ENCODE data around the gene OVOL2. TPM values are rescaled to one million over a fixed set of nuclear protein-coding genes. Genes with fewer than 3 reads are reported as not detected.

OVOL2 gene
- total RNA-seq, 2 donors from 2014 or later, result 25.6 to 34.8 TPM

- Histone ChIP-seq H3K27ac (no peak overlapping the region), H3K36me3 (no peaks in the 10 kb centered on the region), H3K27me3 (replicated peaks; ENCODE audit: insufficient read depth) (no peaks in the 10 kb centered on the region), H3K4me3 (no peak overlapping the region), H3K4me1 (replicated peaks) (no peaks in the 10 kb centered on the region), H3K9me3 (no peaks in the 10 kb centered on the region)
- no peak for TF ChIP-seq CTCF (IDR thresholded peaks at IDR 0.05)
- no peak for TF ChIP-seq POLR2A (IDR thresholded peaks at IDR 0.05)
- TF ChIP-seq POLR2AphosphoS5 (IDR thresholded peaks at IDR 0.05), result no peak
- intact Hi-C loops (cut with DNase I), result no loop called here
- DNase-seq (ENCODE audit: low spot score), result no peak
- WGBS, result 92% methylated on average over 10 of the region's 10 CpGs
Observed at GRCh38 chr20:18018100-18018499, 39.6 kb downstream of the OVOL2 start.

DNA sequence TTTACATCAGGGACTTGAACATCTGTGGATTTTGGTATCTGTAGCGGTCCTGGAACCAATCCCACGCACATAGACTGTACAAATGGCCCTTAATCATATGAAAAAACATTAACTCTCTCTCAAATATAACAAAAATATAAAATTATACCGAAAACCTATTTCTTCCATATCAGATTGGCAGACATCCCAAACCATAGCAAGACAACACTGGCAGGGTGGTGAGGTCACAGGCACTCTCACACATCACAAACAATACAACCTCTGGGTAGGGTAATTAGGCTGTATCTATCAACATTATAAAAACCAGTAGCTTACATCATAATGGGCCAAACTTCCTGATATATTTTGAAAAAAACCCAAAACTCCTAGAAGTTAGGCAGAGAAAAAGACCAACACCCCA is 40.9 kb downstream of the OVOL2 start:
- TF ChIP-seq CTCF (IDR thresholded peaks at IDR 0.05) (no peak), POLR2AphosphoS5 (IDR thresholded peaks at IDR 0.05) (no peak), POLR2A (IDR thresholded peaks at IDR 0.05) (no peak)
- H3K4me3 ChIP-seq, result no peak overlapping the region
- intact Hi-C loops (cut with DNase I), result no loop called here
- 73% methylated on average over 3 of the region's 3 CpGs for WGBS
- H3K9me3 ChIP-seq, result no peaks in the 10 kb centered on the region
- H3K4me1 ChIP-seq (replicated peaks), result no peaks in the 10 kb centered on the region
- no peaks in the 10 kb centered on the region for H3K36me3 ChIP-seq
- H3K27me3 ChIP-seq (replicated peaks; ENCODE audit: insufficient read depth), result no peaks in the 10 kb centered on the region
- no peak for DNase-seq (ENCODE audit: low spot score)
- H3K27ac ChIP-seq, result no peak overlapping the region

GRCh38 chr20:18014411-18014810 is 43.3 kb downstream of the OVOL2 start:
- no peak overlapping the region for H3K27ac ChIP-seq
- intact Hi-C loops (cut with DNase I), result no loop called here
- WGBS, result 88% methylated on average over 6 of the region's 6 CpGs

DNA sequence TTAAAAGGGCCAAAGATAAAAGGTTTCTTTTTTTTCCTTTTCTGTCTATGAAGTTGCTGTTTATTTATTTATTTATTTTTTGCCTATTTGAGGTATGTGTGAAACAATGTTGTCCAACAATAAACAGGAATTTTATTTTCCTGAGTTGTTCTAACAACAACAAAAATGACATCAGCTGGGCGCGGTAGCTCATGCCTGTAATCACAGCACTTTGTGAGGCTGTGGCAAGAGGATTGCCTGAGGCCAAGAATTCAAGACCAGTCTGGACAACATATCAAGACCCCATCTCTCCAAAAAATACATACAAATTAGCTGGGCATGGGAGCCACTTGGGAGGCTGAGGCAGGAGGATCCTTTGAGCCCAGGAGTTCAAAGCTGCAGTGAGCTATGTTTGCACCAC is 44.8 kb downstream of the OVOL2 start:
- 99% methylated on average over 2 of the region's 2 CpGs for WGBS
- no peak for TF ChIP-seq POLR2A (IDR thresholded peaks at IDR 0.05)
- no peak for TF ChIP-seq CTCF (IDR thresholded peaks at IDR 0.05)
- no peak for TF ChIP-seq POLR2AphosphoS5 (IDR thresholded peaks at IDR 0.05)
- Histone ChIP-seq H3K9me3 (no peaks in the 10 kb centered on the region), H3K27me3 (replicated peaks; ENCODE audit: insufficient read depth) (no peaks in the 10 kb centered on the region), H3K4me1 (replicated peaks) (no peaks in the 10 kb centered on the region), H3K4me3 (no peak overlapping the region), H3K27ac (no peak overlapping the region), H3K36me3 (no peaks in the 10 kb centered on the region)
- intact Hi-C loops (cut with DNase I), result no loop called here
- DNase-seq (ENCODE audit: low spot score), result no peak

More at GRCh38 chr20:18014411-18014810, 43.3 kb downstream of the OVOL2 start:
- DNase-seq (ENCODE audit: low spot score), result no peak
- H3K4me1 ChIP-seq (replicated peaks), result no peaks in the 10 kb centered on the region
- H3K4me3 ChIP-seq, result no peak overlapping the region
- H3K9me3 ChIP-seq, result no peaks in the 10 kb centered on the region
- H3K27me3 ChIP-seq (replicated peaks; ENCODE audit: insufficient read depth), result no peaks in the 10 kb centered on the region
- no peak for TF ChIP-seq POLR2A (IDR thresholded peaks at IDR 0.05)
- TF ChIP-seq POLR2AphosphoS5 (IDR thresholded peaks at IDR 0.05), result no peak
- no peak for TF ChIP-seq CTCF (IDR thresholded peaks at IDR 0.05)
- no peaks in the 10 kb centered on the region for H3K36me3 ChIP-seq

DNA sequence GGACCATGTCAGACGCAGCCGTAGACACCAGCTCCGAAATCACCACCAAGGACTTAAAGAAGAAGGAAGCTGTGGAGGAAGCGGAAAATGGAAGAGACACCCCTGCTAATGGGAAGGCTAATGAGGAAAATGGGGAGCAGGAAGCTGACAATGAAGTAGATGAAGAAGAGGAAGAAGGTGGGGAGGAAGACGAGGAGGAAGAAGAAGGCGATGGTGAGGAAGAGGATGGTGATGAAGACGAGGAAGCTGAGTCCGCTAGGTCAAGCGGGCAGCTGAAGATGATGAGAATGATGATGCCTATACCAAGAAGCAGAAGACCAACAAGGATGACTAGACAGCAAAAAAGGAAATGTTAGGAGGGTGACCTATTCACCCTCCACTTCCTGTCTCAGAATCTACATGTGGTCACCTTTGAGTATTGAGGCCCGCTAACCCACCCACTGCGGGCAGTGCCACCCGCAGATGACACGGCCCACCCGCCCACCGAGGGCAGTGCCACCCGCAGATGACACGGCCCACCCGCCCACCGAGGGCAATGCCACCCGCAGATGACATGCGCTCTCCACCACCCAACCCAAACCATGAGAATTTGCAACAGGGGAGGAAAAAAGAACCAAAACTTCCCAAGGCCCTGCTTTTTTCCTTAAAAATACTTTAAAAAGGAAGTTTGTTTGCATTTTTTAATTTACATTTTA is 45.6 kb downstream of the OVOL2 start:
- H3K9me3 ChIP-seq, result no peaks in the 10 kb centered on the region
- intact Hi-C loops (cut with DNase I), result no loop called here
- H3K4me3 ChIP-seq, result no peak overlapping the region
- 91% methylated on average over 21 of the region's 21 CpGs for WGBS
- no peak overlapping the region for H3K27ac ChIP-seq
- TF ChIP-seq POLR2A (IDR thresholded peaks at IDR 0.05), result no peak
- TF ChIP-seq CTCF (IDR thresholded peaks at IDR 0.05), result no peak
- no peak for TF ChIP-seq POLR2AphosphoS5 (IDR thresholded peaks at IDR 0.05)
- DNase-seq (ENCODE audit: low spot score), result no peak
- H3K4me1 ChIP-seq (replicated peaks), result no peaks in the 10 kb centered on the region
- H3K27me3 ChIP-seq (replicated peaks; ENCODE audit: insufficient read depth), result no peaks in the 10 kb centered on the region
- H3K36me3 ChIP-seq, result no peaks in the 10 kb centered on the region

Measured in prostate gland (tissue), 2 donors.